CD4-positive, alpha-beta T cell (primary cell): ENCODE results near the gene PRRX2. TPM values are rescaled to one million over a fixed set of nuclear protein-coding genes. Genes with fewer than 3 reads are reported as not detected.
A peak's percentile ranks its signal among the peaks of the same experiment; 100 is the strongest.

Experiments
- ATAC-seq: fragments of 200-7000 bp; cut with Tn5 transposase; one replicate; pipeline ENCODE4 v1.10.0; 2022; ENCODE audit warnings: mild to moderate bottlenecking; ENCODE audit not compliant: poor library complexity
- CTCF ChIA-PET: fragments of 350-600 bp; sonication (Branson Sonifier 250); formaldehyde crosslinking; loops from one replicate; lab custom pipeline; 2021; ENCODE audit warnings: antibody characterized with exemption, inconsistent platforms; lab: Charles Lee
- POLR2A ChIA-PET: fragments of 350-600 bp; sonication (Branson Sonifier 250); formaldehyde crosslinking; loops from one replicate; lab custom pipeline; 2021; ENCODE audit warnings: antibody characterized with exemption, inconsistent platforms; lab: Charles Lee
- DNase-seq, 14 experiments: peaks; one replicate each; pipeline ENCODE4 v3.0.0-alpha.2; 2013 to 2020; ENCODE audit warnings: mixed read lengths in 2 of 14
- H3K27ac ChIP-seq, 2 donors: one replicate each; pipeline versions ENCODE4 v1.5.1 to v1.7.0; 2013; ENCODE audit warnings: low read length in 2 of 2, low read depth in 1 of 2, mild to moderate bottlenecking in 1 of 2
- H3K27me3 ChIP-seq, 2 experiments: 1 replicate in 1 of 2; 2 replicates in 1 of 2; pipeline versions ENCODE4 v1.6.1 to v1.7.0; 2013; ENCODE audit warnings: low read length in 2 of 2, control low read depth in 1 of 2, mild to moderate bottlenecking in 1 of 2, moderate library complexity in 1 of 2; ENCODE audit not compliant: insufficient read depth in 2 of 2, control insufficient read depth in 1 of 2
- H3K36me3 ChIP-seq: one replicate; pipeline ENCODE4 v1.6.1; 2013; ENCODE audit warnings: low read length, control low read depth; ENCODE audit not compliant: insufficient read depth
- H3K4me1 ChIP-seq: one replicate; pipeline ENCODE4 v1.6.1; 2013; ENCODE audit warnings: low read length, control low read depth; ENCODE audit not compliant: insufficient read depth
- H3K4me3 ChIP-seq: one replicate; pipeline ENCODE4 v1.5.1; 2013; ENCODE audit warnings: mild to moderate bottlenecking, low read length, moderate library complexity
- H3K9me3 ChIP-seq, 2 experiments: 1 replicate in 1 of 2; 2 replicates in 1 of 2; pipeline versions ENCODE4 v1.6.1 to v1.7.0; 2013; ENCODE audit warnings: low read length in 2 of 2, mild to moderate bottlenecking in 2 of 2, control low read depth in 1 of 2, moderate library complexity in 1 of 2; ENCODE audit not compliant: control insufficient read depth in 1 of 2, insufficient read depth in 1 of 2
- H3K27ac Mint-ChIP-seq: one replicate; pipeline ENCODE4 v1.8.0; 2020; ENCODE audit warnings: mixed read lengths
- H3K27me3 Mint-ChIP-seq: one replicate; pipeline ENCODE4 v1.8.0; 2021; ENCODE audit warnings: mixed read lengths
- H3K36me3 Mint-ChIP-seq: one replicate; pipeline ENCODE4 v1.8.0; 2021; ENCODE audit warnings: low read depth, mixed read lengths
- H3K4me1 Mint-ChIP-seq: one replicate; pipeline ENCODE4 v1.8.0; 2021; ENCODE audit warnings: low read depth, mixed read lengths
- H3K4me3 Mint-ChIP-seq: one replicate; pipeline ENCODE4 v1.8.0; 2020; ENCODE audit warnings: mild to moderate bottlenecking, mixed read lengths
- H3K9me3 Mint-ChIP-seq: one replicate; pipeline ENCODE4 v1.8.0; 2020; ENCODE audit warnings: mixed read lengths
- CTCF ChIP-seq: fragments of 200-600 bp; IDR thresholded peaks from one replicate; pipeline ENCODE4 v1.8.0; 2022; ENCODE audit warnings: antibody characterized with exemption, mild to moderate bottlenecking
- intact Hi-C, 2 experiments: fragments of 100-400 bp; cut with DNase I in 1 of 2; cut with micrococcal nuclease in 1 of 2; formaldehyde crosslinking; loops; one replicate each; pipeline versions ENCODE4 v1.15.1 to v1.9.0; 2023 to 2025; cut with DNase I, micrococcal nuclease
- total RNA-seq, 174 experiments: library from RNA in 2 of 174; stranded (reverse) in 2 of 174; gene quantifications; one replicate each; pipeline ENCODE4 v1.2.3 and lab custom pipeline; 2021 to 2026

PRRX2 gene
- total RNA-seq, 2 experiments from 2014 or later: not detected

- Mint-ChIP-seq H3K9me3 (no peaks in the 10 kb centered on the region), H3K4me3 (peak overlapping the region; percentile 59), H3K36me3 (peaks cover 2% of the 10 kb centered on the region), H3K4me1 (peaks cover 3% of the 10 kb centered on the region), H3K27me3 (no peaks in the 10 kb centered on the region), H3K27ac (no peak overlapping the region)
- Histone ChIP-seq H3K9me3 (peaks cover 0 to 3% of the 10 kb centered on the region in 2 experiments), H3K4me3 (no peak overlapping the region), H3K36me3 (no peaks in the 10 kb centered on the region), H3K4me1 (peaks cover 10% of the 10 kb centered on the region), H3K27me3 (no peaks in the 10 kb centered on the region), H3K27ac (no peak overlapping the region)
- TF ChIP-seq CTCF: no peak
- ChIA-PET POLR2A (no interaction called here), CTCF (no interaction called here)
- ATAC-seq (no peak), DNase-seq (no peak)
- intact Hi-C loops: loop anchor here in 1 of 2 experiments (10.0 kb wide), 1 partner anchor 1711 kb away; the partner anchor contains the start of genes DPM2 and PIP5KL1
Observed at GRCh38 chr9:129646252-129646651, 19.2 kb upstream of the PRRX2 start.

- Histone ChIP-seq H3K27me3 (no peaks in the 10 kb centered on the region), H3K27ac (no peak overlapping the region), H3K9me3 (peaks cover 0 to 3% of the 10 kb centered on the region in 2 experiments), H3K36me3 (no peaks in the 10 kb centered on the region), H3K4me1 (peaks cover 6% of the 10 kb centered on the region), H3K4me3 (no peak overlapping the region)
- ATAC-seq (no peak), DNase-seq (no peak)
- no peak for TF ChIP-seq CTCF
- Mint-ChIP-seq H3K4me3 (peak overlapping the region; percentile 59), H3K36me3 (no peaks in the 10 kb centered on the region), H3K4me1 (no peaks in the 10 kb centered on the region), H3K27ac (no peak overlapping the region), H3K27me3 (no peaks in the 10 kb centered on the region), H3K9me3 (no peaks in the 10 kb centered on the region)
- CTCF ChIA-PET: no interaction called here
- intact Hi-C loops: loop anchor here in 1 of 2 experiments (10.0 kb wide), 1 partner anchor 1712 kb away; the partner anchor contains the start of genes DPM2 and PIP5KL1
- POLR2A ChIA-PET: no interaction called here
Observed at GRCh38 chr9:129646654-129647053, 18.8 kb upstream of the PRRX2 start.

DNA sequence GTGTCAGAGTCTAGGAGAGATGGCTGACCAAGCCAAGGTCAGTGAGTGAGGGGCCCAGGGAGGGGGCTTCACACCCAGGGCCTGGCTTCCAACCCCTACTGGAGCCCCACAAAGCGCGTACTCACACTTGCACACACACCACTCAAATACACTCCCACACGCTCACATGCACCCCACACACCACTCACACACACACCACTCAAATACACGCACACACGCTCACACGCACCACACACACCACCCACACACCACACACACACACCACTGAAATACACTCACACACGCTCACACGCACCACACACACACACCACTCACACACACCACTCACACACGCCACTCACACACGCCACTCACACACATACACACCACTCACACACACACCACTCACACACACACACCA is 17.8 kb upstream of the PRRX2 start:
- H3K36me3 Mint-ChIP-seq: no peaks in the 10 kb centered on the region
- H3K27me3 Mint-ChIP-seq: no peaks in the 10 kb centered on the region
- H3K27ac ChIP-seq: no peak overlapping the region
- H3K36me3 ChIP-seq: no peaks in the 10 kb centered on the region
- H3K27ac Mint-ChIP-seq: no peak overlapping the region
- intact Hi-C loops: loop anchor here in 1 of 2 experiments (10.0 kb wide), 1 partner anchor 1713 kb away; the partner anchor contains the start of genes DPM2 and PIP5KL1
- H3K4me1 Mint-ChIP-seq: no peaks in the 10 kb centered on the region
- no peak overlapping the region for H3K4me3 ChIP-seq
- no peak overlapping the region for H3K4me3 Mint-ChIP-seq
- no peak for TF ChIP-seq CTCF
- POLR2A ChIA-PET: no interaction called here
- H3K9me3 Mint-ChIP-seq: no peaks in the 10 kb centered on the region
- CTCF ChIA-PET: no interaction called here
- peaks cover under 1% of the 10 kb centered on the region for H3K4me1 ChIP-seq
- no peaks in the 10 kb centered on the region for H3K27me3 ChIP-seq
- DNase-seq (no peak), ATAC-seq (no peak)
- peaks cover 0 to 3% of the 10 kb centered on the region in 2 experiments for H3K9me3 ChIP-seq
